Measurements from ENCODE around the gene TRMT61A. TPM values are rescaled to one million over a fixed set of nuclear protein-coding genes. Genes with fewer than 3 reads are reported as not detected.

The TRMT61A gene
- total and polyA plus RNA-seq, 2 donors (not counting 3 experiments of a cell fraction or from before 2014, with no cell fraction given): 6.8 to 10.6 TPM

- no TSS peak for BruUV-seq (replicated peaks)
- H3K9ac ChIP-seq (replicated peaks; ENCODE audit: extremely low read depth, insufficient read depth, low read length): no peak overlapping the region
- DNase-seq (ENCODE audit: low read depth, low spot score): no peak
- no peak for FAIRE-seq
- H3K4me3 ChIP-seq (replicated peaks in 1 of 3; ENCODE audit: insufficient read depth in 1 of 3, low read depth in 1 of 3, low read length in 3 of 3): no peak overlapping the region
- no peaks in the 10 kb centered on the region for H4K20me1 ChIP-seq (replicated peaks; ENCODE audit: control insufficient read depth, extremely low read depth, insufficient read depth, low read length)
- dilution Hi-C loops (cut with MboI; ENCODE audit: extremely low pct_ligation_motif_present, low sequenced_read_pairs): no loop called here
- H2AFZ ChIP-seq (ENCODE audit: low read depth, low read length): no peak overlapping the region
- no peaks in the 10 kb centered on the region for H3K79me2 ChIP-seq (ENCODE audit: control insufficient read depth, insufficient read depth, low read length)
- intact Hi-C loops (cut with micrococcal nuclease): no loop called here
- peaks cover 11% of the 10 kb centered on the region for H3K4me1 ChIP-seq (ENCODE audit: control insufficient read depth, extremely low read depth, insufficient read depth, low read length)
- H3K27ac ChIP-seq (ENCODE audit: insufficient read depth, low read depth, low read length): no peak overlapping the region
- H3K9me1 ChIP-seq (replicated peaks; ENCODE audit: control insufficient read depth, extremely low read depth, insufficient read depth, low read length): no peaks in the 10 kb centered on the region
- ChIA-PET POLR2A (interaction anchor here (0.6 kb wide), 1 partner anchor 159 kb away, joined by 3 read pairs; no protein-coding TSS in a partner anchor), CTCF (interaction anchor here (3.1 to 8.0 kb wide), 2 partner anchors 17 to 30 kb away, joined by 33 to 209 read pairs; no protein-coding TSS in a partner anchor)
- no peak for TF ChIP-seq GATA2 (IDR thresholded peaks at IDR 0.05; ENCODE audit: insufficient read depth, insufficient read length, low read depth, low read length)
- TF ChIP-seq EZH2 (IDR thresholded peaks at IDR 0.05; ENCODE audit: borderline replicate concordance, low read depth, low read length, severe bottlenecking): no peak
- TF ChIP-seq FOS (IDR thresholded peaks at IDR 0.05; ENCODE audit: borderline replicate concordance, insufficient read depth, low read length): no peak
- no peak for TF ChIP-seq MYC (IDR thresholded peaks at IDR 0.05; ENCODE audit: low read depth, low read length)
- no peaks in the 10 kb centered on the region for H3K36me3 ChIP-seq (ENCODE audit: control insufficient read depth in 2 of 2, extremely low read depth in 1 of 2, insufficient read depth in 2 of 2, low read length in 2 of 2)
- no peak overlapping the region for H3K4me2 ChIP-seq (ENCODE audit: insufficient read depth, low read length)
- peaks cover 3 to 14% of the 10 kb centered on the region in 2 experiments for H3K27me3 ChIP-seq (ENCODE audit: control insufficient read depth in 2 of 2, insufficient read depth in 2 of 2, low read length in 2 of 2)
- no peaks in the 10 kb centered on the region for H3K9me3 ChIP-seq (replicated peaks; ENCODE audit: control insufficient read depth, insufficient read depth, low read length)
Measured at GRCh38 chr14:103517174-103517566, 11.8 kb upstream of the TRMT61A start.

- POLR2A ChIA-PET: interaction anchor here (0.6 kb wide), 1 partner anchor 160 kb away, joined by 3 read pairs; no protein-coding TSS in a partner anchor
- no peak for DNase-seq (ENCODE audit: low read depth, low spot score)
- intact Hi-C loops (cut with micrococcal nuclease): loop anchor here (1.0 kb wide), 1 partner anchor 28 kb away; no protein-coding TSS in a partner anchor
- H3K79me2 ChIP-seq (ENCODE audit: control insufficient read depth, insufficient read depth, low read length): no peaks in the 10 kb centered on the region
- FAIRE-seq: no peak
- H4K20me1 ChIP-seq (replicated peaks; ENCODE audit: control insufficient read depth, extremely low read depth, insufficient read depth, low read length): no peaks in the 10 kb centered on the region
- H3K4me1 ChIP-seq (ENCODE audit: control insufficient read depth, extremely low read depth, insufficient read depth, low read length): peaks cover 13% of the 10 kb centered on the region
- H3K36me3 ChIP-seq (ENCODE audit: control insufficient read depth in 2 of 2, extremely low read depth in 1 of 2, insufficient read depth in 2 of 2, low read length in 2 of 2): no peaks in the 10 kb centered on the region
- no peak overlapping the region for H3K9ac ChIP-seq (replicated peaks; ENCODE audit: extremely low read depth, insufficient read depth, low read length)
- dilution Hi-C loops (cut with MboI; ENCODE audit: extremely low pct_ligation_motif_present, low sequenced_read_pairs): no loop called here
- H3K4me2 ChIP-seq (ENCODE audit: insufficient read depth, low read length): no peak overlapping the region
- H3K9me1 ChIP-seq (replicated peaks; ENCODE audit: control insufficient read depth, extremely low read depth, insufficient read depth, low read length): no peaks in the 10 kb centered on the region
- H3K9me3 ChIP-seq (replicated peaks; ENCODE audit: control insufficient read depth, insufficient read depth, low read length): no peaks in the 10 kb centered on the region
- no peak overlapping the region for H3K27ac ChIP-seq (ENCODE audit: insufficient read depth, low read depth, low read length)
- H3K27me3 ChIP-seq (ENCODE audit: control insufficient read depth in 2 of 2, insufficient read depth in 2 of 2, low read length in 2 of 2): peaks cover 4 to 19% of the 10 kb centered on the region in 2 experiments
- H2AFZ ChIP-seq (ENCODE audit: low read depth, low read length): no peak overlapping the region
- TF ChIP-seq EZH2 (IDR thresholded peaks at IDR 0.05; ENCODE audit: borderline replicate concordance, low read depth, low read length, severe bottlenecking) (no peak), FOS (IDR thresholded peaks at IDR 0.05; ENCODE audit: borderline replicate concordance, insufficient read depth, low read length) (no peak), POLR2AphosphoS5 (IDR thresholded peaks at IDR 0.05; ENCODE audit: insufficient read depth, low read depth, low read length) (no peak), POLR2A (IDR thresholded peaks at IDR 0.05; ENCODE audit: low read depth, low read length) (no peak), MAX (IDR thresholded peaks at IDR 0.05; ENCODE audit: insufficient read depth, insufficient read length) (no peak)
- H3K4me3 ChIP-seq (replicated peaks in 1 of 3; ENCODE audit: insufficient read depth in 1 of 3, low read depth in 1 of 3, low read length in 3 of 3): no peak overlapping the region
- no TSS peak for BruUV-seq (replicated peaks)
- CTCF ChIA-PET: interaction anchor here (1.0 to 8.0 kb wide), 13 partner anchors 9 to 71 kb away, joined by 4 to 209 read pairs (median 9); partner anchors contain the start of genes BAG5, COA8 and TRMT61A
Measured at GRCh38 chr14:103517721-103518421, 11.1 kb upstream of the TRMT61A start.
